H1 (cell line): ENCODE measurements around the gene RPS6KA2. TPM values are rescaled to one million over a fixed set of nuclear protein-coding genes. Genes with fewer than 3 reads are reported as not detected.

Experiments
- CTCF ChIA-PET: fragments of 300-600 bp; sonication (Branson Sonifier 250); formaldehyde crosslinking; loops from one replicate; lab custom pipeline; 2021; ENCODE audit not compliant: partially characterized antibody; lab: Charles Lee
- POLR2A ChIA-PET: fragments of 300-600 bp; sonication (Branson Sonifier 250); formaldehyde crosslinking; loops from one replicate; lab custom pipeline; 2021; ENCODE audit warnings: inconsistent platforms; ENCODE audit not compliant: partially characterized antibody; lab: Charles Lee
- DNase-seq, 2 experiments: peaks; one replicate each; pipeline versions ENCODE4 v3.0.0 to v3.0.0-alpha.2; 2010 to 2022; ENCODE audit warnings: low spot score in 2 of 2, low read depth in 1 of 2, mixed read lengths in 1 of 2
- FAIRE-seq: peaks from 2 replicates; lab custom pipeline; 2011; peaks lifted over from hg19 to GRCh38; lab: Jason Lieb, UNC
- H2AFZ ChIP-seq: 2 replicates; pipeline ENCODE4 v1.8.1; 2012; ENCODE audit warnings: low read length, inconsistent platforms
- H2AK5ac ChIP-seq: 2 replicates; pipeline ENCODE4 v1.6.1; 2013; ENCODE audit warnings: low read depth, low read length
- H2BK120ac ChIP-seq: replicated peaks from 2 replicates; pipeline ENCODE3; 2013; ENCODE audit warnings: low read depth, low read length, inconsistent platforms
- H2BK12ac ChIP-seq: 2 replicates; pipeline ENCODE4 v1.6.1; 2013; ENCODE audit warnings: low read depth, low read length
- H2BK15ac ChIP-seq: 2 replicates; pipeline ENCODE4 v1.6.1; 2013; ENCODE audit warnings: low read length
- H2BK20ac ChIP-seq: 2 replicates; pipeline ENCODE4 v1.6.1; 2013; ENCODE audit warnings: low read length
- H2BK5ac ChIP-seq: 2 replicates; pipeline ENCODE4 v1.6.1; 2013; ENCODE audit warnings: low read depth, low read length
- H3K14ac ChIP-seq: 2 replicates; pipeline ENCODE4 v1.6.1; 2013; ENCODE audit warnings: inconsistent platforms; ENCODE audit not compliant: insufficient read length
- H3K18ac ChIP-seq: 2 replicates; pipeline ENCODE4 v1.6.1; 2013; ENCODE audit warnings: low read length; ENCODE audit errors: extremely low read depth
- H3K23ac ChIP-seq: 2 replicates; pipeline ENCODE4 v1.6.1; 2013; ENCODE audit warnings: inconsistent platforms; ENCODE audit not compliant: insufficient read length
- H3K23me2 ChIP-seq: 2 replicates; pipeline ENCODE4 v1.6.1; 2013; ENCODE audit warnings: low read depth, low read length
- H3K27ac ChIP-seq: 2 replicates; pipeline ENCODE4 v1.6.1; 2011; ENCODE audit warnings: low read depth, low read length, inconsistent platforms
- H3K27me3 ChIP-seq, 4 experiments: replicated peaks in 1 of 4; 1 replicate in 1 of 4; 2 replicates in 3 of 4; pipeline versions ENCODE4 v1.6.1 to v1.8.1; 2011 to 2013; ENCODE audit warnings: low read length in 3 of 4, mild to moderate bottlenecking in 3 of 4, inconsistent platforms in 2 of 4, mixed read lengths in 2 of 4, moderate library complexity in 1 of 4; ENCODE audit not compliant: control insufficient read depth in 3 of 4, insufficient read depth in 3 of 4; ENCODE audit errors: extremely low read depth in 1 of 4
- H3K36me3 ChIP-seq, 4 experiments: 2 replicates each; pipeline versions ENCODE4 v1.6.1 to v1.8.1; 2011 to 2013; ENCODE audit warnings: mild to moderate bottlenecking in 4 of 4, low read length in 3 of 4, moderate library complexity in 2 of 4, control low read depth in 1 of 4, inconsistent platforms in 1 of 4; ENCODE audit not compliant: insufficient read depth in 4 of 4, control insufficient read depth in 2 of 4
- H3K4ac ChIP-seq: replicated peaks from 2 replicates; pipeline ENCODE3; 2013; ENCODE audit warnings: low read length, low read depth, mixed read lengths, inconsistent platforms; ENCODE audit not compliant: insufficient read length
- H3K4me1 ChIP-seq, 4 experiments: replicated peaks in 1 of 4; 1 replicate in 1 of 4; 2 replicates in 3 of 4; pipeline versions ENCODE4 v1.6.1 to v1.8.1; 2011 to 2013; ENCODE audit warnings: low read length in 3 of 4, inconsistent platforms in 2 of 4, mixed read lengths in 1 of 4; ENCODE audit not compliant: insufficient read depth in 4 of 4, control insufficient read depth in 3 of 4
- H3K4me2 ChIP-seq, 2 experiments: 2 replicates each; pipeline versions ENCODE4 v1.6.1 to v1.8.1; 2011 to 2013; ENCODE audit warnings: low read depth in 2 of 2, low read length in 2 of 2, control low read depth in 1 of 2, inconsistent platforms in 1 of 2, mild to moderate bottlenecking in 1 of 2; ENCODE audit not compliant: insufficient read depth in 1 of 2
- H3K4me3 ChIP-seq, 4 experiments: fragments of 200-600, 300-600 bp in 1 of 4; sonication (generic), shearing (Covaris generic), sonication (Bioruptor Twin) in 1 of 4; 2 replicates each; pipeline versions ENCODE4 v1.5.1 to v1.8.1; 2011 to 2016; ENCODE audit warnings: low read length in 4 of 4, low read depth in 3 of 4, control low read depth in 2 of 4, inconsistent platforms in 2 of 4, mild to moderate bottlenecking in 2 of 4, mixed read lengths in 1 of 4, moderate library complexity in 1 of 4; ENCODE audit not compliant: insufficient read depth in 2 of 4; ENCODE audit errors: extremely low read depth in 1 of 4
- H3K56ac ChIP-seq: replicated peaks from 2 replicates; pipeline ENCODE3; 2013; ENCODE audit warnings: low read depth, mild to moderate bottlenecking, mixed read lengths, low read length, inconsistent platforms; ENCODE audit not compliant: insufficient read length
- H3K79me1 ChIP-seq: 2 replicates; pipeline ENCODE4 v1.6.1; 2013; ENCODE audit warnings: low read depth, low read length, control low read depth
- H3K79me2 ChIP-seq, 2 experiments: 2 replicates each; pipeline versions ENCODE4 v1.6.1 to v1.8.1; 2012 to 2013; ENCODE audit warnings: low read length in 2 of 2, mild to moderate bottlenecking in 2 of 2, inconsistent platforms in 1 of 2; ENCODE audit not compliant: insufficient read depth in 2 of 2, control insufficient read depth in 1 of 2
- H3K9ac ChIP-seq, 4 experiments: replicated peaks in 1 of 4; 1 replicate in 1 of 4; 2 replicates in 3 of 4; pipeline versions ENCODE4 v1.6.1 to v1.8.1; 2011 to 2013; ENCODE audit warnings: low read depth in 3 of 4, low read length in 3 of 4, control low read depth in 2 of 4, mild to moderate bottlenecking in 2 of 4, moderate library complexity in 2 of 4, inconsistent platforms in 1 of 4; ENCODE audit errors: extremely low read depth in 1 of 4
- H3K9me3 ChIP-seq, 2 experiments: 2 replicates each; pipeline versions ENCODE4 v1.6.1 to v1.8.1; 2012 to 2013; ENCODE audit warnings: mild to moderate bottlenecking in 2 of 2, moderate library complexity in 2 of 2, control low read depth in 1 of 2, inconsistent platforms in 1 of 2, low read depth in 1 of 2, low read length in 1 of 2, mixed read lengths in 1 of 2; ENCODE audit not compliant: insufficient read depth in 2 of 2
- H4K20me1 ChIP-seq, 2 experiments: replicated peaks in 1 of 2; 2 replicates each; pipeline versions ENCODE3 to v1.8.1; 2011 to 2013; ENCODE audit warnings: inconsistent platforms in 2 of 2, low read length in 2 of 2, mild to moderate bottlenecking in 1 of 2; ENCODE audit not compliant: insufficient read depth in 2 of 2, control insufficient read depth in 1 of 2
- H4K5ac ChIP-seq: 2 replicates; pipeline ENCODE4 v1.6.1; 2013; ENCODE audit warnings: low read length, low read depth, mixed read lengths, inconsistent platforms; ENCODE audit not compliant: insufficient read length
- H4K8ac ChIP-seq: 2 replicates; pipeline ENCODE4 v1.8.0; 2013; ENCODE audit warnings: mild to moderate bottlenecking, moderate library complexity, low read length, inconsistent platforms; ENCODE audit not compliant: insufficient read depth; ENCODE audit errors: extremely low read depth
- H4K91ac ChIP-seq: replicated peaks from 2 replicates; pipeline ENCODE3; 2013; ENCODE audit warnings: low read length, mixed read lengths, inconsistent platforms; ENCODE audit not compliant: insufficient read length
- CBX8 ChIP-seq: fragments of 300-800, 300-1000 bp; sonication (generic); IDR thresholded peaks from 2 replicates; pipeline ENCODE4 v1.7.1; 2016; ENCODE audit warnings: low read depth, low read length, borderline replicate concordance
- CEBPB ChIP-seq: IDR thresholded peaks from 2 replicates; pipeline ENCODE4 v1.6.1; 2012; ENCODE audit warnings: low read depth, low read length
- CHD2 ChIP-seq: IDR thresholded peaks from 2 replicates; pipeline ENCODE4 v1.6.1; 2012; ENCODE audit warnings: low read length, improper control_type of control experiment
- CREB1 ChIP-seq: IDR thresholded peaks from 2 replicates; pipeline ENCODE4 v1.6.1; 2012; ENCODE audit warnings: inconsistent platforms
- GABPA ChIP-seq: IDR thresholded peaks from 2 replicates; pipeline ENCODE4 v1.6.1; 2011; ENCODE audit warnings: mild to moderate bottlenecking, low read length, moderate library complexity, borderline replicate concordance; ENCODE audit not compliant: insufficient read depth
- HDAC2 ChIP-seq, 2 experiments: fragments of 300-600 bp in 1 of 2; sonication (generic) in 1 of 2; IDR thresholded peaks; 2 replicates each; pipeline ENCODE4 v1.6.1; 2011 to 2012; ENCODE audit warnings: low read depth in 2 of 2, low read length in 2 of 2, mild to moderate bottlenecking in 2 of 2, moderate library complexity in 2 of 2, borderline replicate concordance in 1 of 2, inconsistent platforms in 1 of 2
- PHF8 ChIP-seq: fragments of 200-600 bp; sonication (generic); conservative IDR thresholded peaks from 2 replicates; pipeline ENCODE4 v1.7.1; 2012; ENCODE audit warnings: low read depth, mild to moderate bottlenecking, inconsistent platforms, low read length, moderate library complexity
- POU5F1 ChIP-seq: IDR thresholded peaks from 2 replicates; pipeline ENCODE4 v1.6.1; 2011; ENCODE audit warnings: low read depth, mild to moderate bottlenecking, low read length, moderate library complexity
- SIRT6 ChIP-seq: IDR thresholded peaks from one replicate; pipeline ENCODE4 v1.7.1; 2012; ENCODE audit warnings: low read length, inconsistent platforms
- SIX5 ChIP-seq: IDR thresholded peaks from 2 replicates; pipeline ENCODE4 v1.6.1; 2011; ENCODE audit warnings: mild to moderate bottlenecking, low read depth, low read length
- SP1 ChIP-seq: IDR thresholded peaks from 2 replicates; pipeline ENCODE4 v1.6.1; 2011; ENCODE audit warnings: low read depth, low read length
- TAF7 ChIP-seq: optimal IDR thresholded peaks from 2 replicates; pipeline ENCODE3; 2011; ENCODE audit warnings: low read depth, mild to moderate bottlenecking, inconsistent platforms, low read length, moderate library complexity, borderline replicate concordance
- TEAD4 ChIP-seq: IDR thresholded peaks from 2 replicates; pipeline ENCODE4 v1.6.1; 2012; ENCODE audit warnings: low read depth, low read length, inconsistent platforms, mixed read lengths
- WGBS, 2 experiments: shearing (Covaris generic) in 1 of 2; methylation state at CpG; one replicate each; pipeline versions ENCODE4 v1.1.6 to v1.1.7; 2013 to 2015; ENCODE audit warnings: low lambda C conversion rate in 2 of 2, mixed read lengths in 2 of 2, inconsistent platforms in 1 of 2, low coverage in 1 of 2, missing lambda C conversion rate in 1 of 2; ENCODE audit not compliant: insufficient replicate concordance in 2 of 2, insufficient coverage in 1 of 2, insufficient read length in 1 of 2; ENCODE audit errors: extremely low coverage in 1 of 2, missing lambda C conversion rate in 1 of 2; 5-methylcytosine and 5-hydroxymethylcytosine counted together
- polyA plus RNA-seq, 7 experiments: library from polyadenylated mRNA; depleted of rRNA in 3 of 7; stranded (reverse) in 5 of 7; unstranded in 2 of 7; fragments of >200 nt in 5 of 7; fragments of 200-250 nt in 2 of 7; gene quantifications; 1 replicate in 5 of 7; 2 replicates in 1 of 7; 4 replicates in 1 of 7; pipeline versions ENCODE4 v1.2.1 to v1.2.3, GENCODE V29; 2011 to 2013; ENCODE audit warnings: missing spikeins in 2 of 7, mixed read lengths in 2 of 7
- total RNA-seq: library from RNA; stranded (reverse); fragmentation: NEBNext Ultra II Directional; extraction: Animal tissue kit (Norgen Biotek cat#: 25700); gene quantifications from 2 replicates; pipeline ENCODE4 v1.2.1, GENCODE V29; 2021
- TF ChIP-seq, protein P1 (sequence below): IDR thresholded peaks from 2 replicates; pipeline ENCODE4 v1.6.1; 2012; ENCODE audit warnings: low read length, inconsistent platforms

Gene RPS6KA2
- total and polyA plus RNA-seq, 2 of the 8 experiments (the other 6 are each of a cell fraction or from before 2014, with no cell fraction given): 8.8 to 25.7 TPM

GRCh38 chr6:166449641-166450040, 177.4 kb downstream of the RPS6KA2 start:
- Histone ChIP-seq H2BK12ac (no peak overlapping the region), H4K8ac (no peak overlapping the region), H3K4me2 (no peak overlapping the region), H3K36me3 (peaks cover 0 to 23% (median 2%) of the 10 kb centered on the region in 4 experiments; a peak in 4 of 8 replicates), H2BK20ac (no peak overlapping the region), H2BK120ac (no peak overlapping the region), H2AFZ (no peak overlapping the region), H3K9me3 (peaks cover 0 to 3% of the 10 kb centered on the region in 2 experiments; a peak in 1 of 4 replicates), H3K4me3 (no peak overlapping the region), H4K5ac (no peak overlapping the region), H2BK15ac (no peak overlapping the region), H3K4ac (no peak overlapping the region), H3K14ac (no peak overlapping the region), H3K18ac (no peak overlapping the region), H3K27me3 (no peaks in the 10 kb centered on the region), H3K9ac (no peak overlapping the region), H3K23me2 (no peaks in the 10 kb centered on the region), H3K56ac (no peak overlapping the region), H2AK5ac (no peak overlapping the region), H4K20me1 (no peaks in the 10 kb centered on the region), H3K23ac (no peak overlapping the region), H3K79me1 (no peaks in the 10 kb centered on the region), H2BK5ac (no peak overlapping the region), H3K4me1 (no peaks in the 10 kb centered on the region), H3K27ac (no peak overlapping the region), H4K91ac (no peak overlapping the region), H3K79me2 (no peaks in the 10 kb centered on the region)
- 92% methylated on average over 9 of the region's 9 CpGs; no CpG with 5 or more reads in 1 of the 2 experiments for WGBS, 2 experiments
- ChIA-PET CTCF (no interaction called here), POLR2A (no interaction called here)
- DNase-seq (no peak), FAIRE-seq (no peak)
- TF ChIP-seq CBX8 (no peak), HDAC2 (IDR thresholded peaks at IDR 0.05; ENCODE audit: borderline replicate concordance in 1 of 2, low read depth in 2 of 2, low read length in 2 of 2) (no peak), TEAD4 (no peak), TAF7 (no peak), SIX5 (no peak), POU5F1 (no peak), SIRT6 (no peak), GABPA (no peak), CEBPB (no peak), CHD2 (no peak), SP1 (no peak), CREB1 (no peak), PHF8 (no peak)
- TF ChIP-seq, protein P1, sequence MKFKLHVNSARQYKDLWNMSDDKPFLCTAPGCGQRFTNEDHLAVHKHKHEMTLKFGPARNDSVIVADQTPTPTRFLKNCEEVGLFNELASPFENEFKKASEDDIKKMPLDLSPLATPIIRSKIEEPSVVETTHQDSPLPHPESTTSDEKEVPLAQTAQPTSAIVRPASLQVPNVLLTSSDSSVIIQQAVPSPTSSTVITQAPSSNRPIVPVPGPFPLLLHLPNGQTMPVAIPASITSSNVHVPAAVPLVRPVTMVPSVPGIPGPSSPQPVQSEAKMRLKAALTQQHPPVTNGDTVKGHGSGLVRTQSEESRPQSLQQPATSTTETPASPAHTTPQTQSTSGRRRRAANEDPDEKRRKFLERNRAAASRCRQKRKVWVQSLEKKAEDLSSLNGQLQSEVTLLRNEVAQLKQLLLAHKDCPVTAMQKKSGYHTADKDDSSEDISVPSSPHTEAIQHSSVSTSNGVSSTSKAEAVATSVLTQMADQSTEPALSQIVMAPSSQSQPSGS: no peak
